HEK293T (cell line): Measurements from ENCODE around the gene SHISAL1.

Experiments used
- CTCF ChIA-PET: fragments of 350-600 bp; formaldehyde crosslinking; extraction: SDS; loops from one replicate; lab custom pipeline; 2021; ENCODE audit warnings: antibody characterized with exemption, inconsistent platforms; lab: Yijun Ruan, JAX
- POLR2A ChIA-PET: fragments of 350-600 bp; formaldehyde crosslinking; extraction: SDS; loops from one replicate; lab custom pipeline; 2020; ENCODE audit warnings: antibody characterized with exemption, inconsistent platforms; lab: Yijun Ruan, JAX
- DNase-seq: peaks from one replicate; pipeline ENCODE4 v3.0.0; 2012; ENCODE audit warnings: mixed read lengths; ENCODE audit errors: extremely low spot score
- ARNT ChIP-seq: fragments of 450-650 bp; IDR thresholded peaks from 2 replicates; pipeline ENCODE4 v1.6.1; 2017; ENCODE audit warnings: mild to moderate bottlenecking
- BHLHE40 ChIP-seq: fragments of 450-650 bp; IDR thresholded peaks from 2 replicates; pipeline ENCODE4 v1.6.1; 2016; ENCODE audit warnings: mild to moderate bottlenecking, moderate library complexity, borderline replicate concordance
- CTBP1 ChIP-seq: fragments of 450-650 bp; IDR thresholded peaks from 2 replicates; pipeline ENCODE4 v1.6.1; 2016; ENCODE audit warnings: borderline replicate concordance
- ELF4 ChIP-seq: fragments of 450-650 bp; IDR thresholded peaks from 2 replicates; pipeline ENCODE4 v1.6.1; 2017; ENCODE audit warnings: antibody characterized with exemption
- FOXA1 ChIP-seq: fragments of 450-650 bp; IDR thresholded peaks from 2 replicates; pipeline ENCODE4 v1.6.1; 2016; ENCODE audit warnings: mild to moderate bottlenecking
- FOXK2 ChIP-seq: fragments of 450-650 bp; IDR thresholded peaks from 2 replicates; pipeline ENCODE4 v1.6.1; 2016; ENCODE audit warnings: mild to moderate bottlenecking
- FOXM1 ChIP-seq: fragments of 450-650 bp; IDR thresholded peaks from 2 replicates; pipeline ENCODE4 v1.6.1; 2017; ENCODE audit warnings: mild to moderate bottlenecking, borderline replicate concordance
- HDGF ChIP-seq: fragments of 450-650 bp; IDR thresholded peaks from 2 replicates; pipeline ENCODE4 v1.6.1; 2017; ENCODE audit warnings: antibody characterized with exemption, borderline replicate concordance
- L3MBTL2 ChIP-seq: fragments of 450-650 bp; conservative IDR thresholded peaks from 2 replicates; pipeline ENCODE4 v1.6.1; 2016; ENCODE audit warnings: mild to moderate bottlenecking
- LEF1 ChIP-seq: fragments of 450-650 bp; IDR thresholded peaks from 2 replicates; pipeline ENCODE4 v1.6.1; 2017; ENCODE audit warnings: mild to moderate bottlenecking, borderline replicate concordance
- NFRKB ChIP-seq: fragments of 450-650 bp; IDR thresholded peaks from 2 replicates; pipeline ENCODE4 v1.6.1; 2016; ENCODE audit warnings: mild to moderate bottlenecking, moderate library complexity
- PKNOX1 ChIP-seq: fragments of 450-650 bp; IDR thresholded peaks from 2 replicates; pipeline ENCODE4 v1.6.1; 2016
- SP1 ChIP-seq: fragments of 450-650 bp; IDR thresholded peaks from 2 replicates; pipeline ENCODE4 v1.6.1; 2017
- SUZ12 ChIP-seq: fragments of 450-650 bp; IDR thresholded peaks from 2 replicates; pipeline ENCODE4 v1.6.1; 2016; ENCODE audit warnings: mild to moderate bottlenecking
- TARDBP ChIP-seq: fragments of 450-650 bp; IDR thresholded peaks from 2 replicates; pipeline ENCODE4 v1.6.1; 2016
- ZNF384 ChIP-seq: fragments of 450-650 bp; IDR thresholded peaks from 2 replicates; pipeline ENCODE4 v1.6.1; 2016

SHISAL1 gene

GRCh38 chr22:44337678-44338004, 24.9 kb upstream of the SHISAL1 start:
- POLR2A ChIA-PET, result interaction anchor here (1.0 kb wide), 1 partner anchor 10 kb away, joined by 3 read pairs; no protein-coding TSS in a partner anchor
- CTCF ChIA-PET, result no interaction called here
- no peak for DNase-seq
- no peak for TF ChIP-seq FOXA1
- no peak for TF ChIP-seq NFRKB

- DNase-seq, result no peak
- ChIA-PET POLR2A (interaction anchor here (1.0 kb wide), 1 partner anchor 11 kb away, joined by 3 read pairs; no protein-coding TSS in a partner anchor), CTCF (no interaction called here)
- TF ChIP-seq HDGF, result no peak
- TF ChIP-seq FOXM1, result no peak
- TF ChIP-seq BHLHE40, result no peak
- TF ChIP-seq SP1, result no peak
- TF ChIP-seq PKNOX1, result no peak
- no peak for TF ChIP-seq ELF4
- TF ChIP-seq LEF1, result no peak
- TF ChIP-seq FOXA1, result no peak
- TF ChIP-seq TARDBP, result no peak
- no peak for TF ChIP-seq FOXK2
- TF ChIP-seq ARNT, result no peak
- TF ChIP-seq CTBP1, result no peak
- no peak for TF ChIP-seq NFRKB
- TF ChIP-seq ZNF384, result no peak
- TF ChIP-seq L3MBTL2, result no peak
- no peak for TF ChIP-seq SUZ12
Observed at GRCh38 chr22:44336962-44337677, 24.4 kb upstream of the SHISAL1 start.

- no peak for TF ChIP-seq SP1
- no peak for TF ChIP-seq PKNOX1
- TF ChIP-seq NFRKB, result no peak
- TF ChIP-seq ARNT, result no peak
- TF ChIP-seq TARDBP, result 0 out of 2 replicates have a peak, but pooled peaks have one; percentile 25
- TF ChIP-seq FOXA1, result no peak
- ChIA-PET CTCF (no interaction called here), POLR2A (no interaction called here)
- DNase-seq, result no peak
Observed at GRCh38 chr22:44335903-44336803, 23.4 kb upstream of the SHISAL1 start.

GRCh38 chr22:44335066-44335839, 22.5 kb upstream of the SHISAL1 start:
- no peak for TF ChIP-seq FOXM1
- no peak for TF ChIP-seq PKNOX1
- no peak for TF ChIP-seq BHLHE40
- no peak for TF ChIP-seq HDGF
- no peak for TF ChIP-seq L3MBTL2
- TF ChIP-seq TARDBP, result no peak
- TF ChIP-seq SP1, result no peak
- TF ChIP-seq SUZ12, result no peak
- TF ChIP-seq FOXK2, result no peak
- TF ChIP-seq FOXA1, result no peak
- TF ChIP-seq ELF4, result no peak
- TF ChIP-seq ZNF384, result no peak
- DNase-seq, result no peak
- POLR2A ChIA-PET, result no interaction called here
- CTCF ChIA-PET, result no interaction called here

- DNase-seq, result no peak
- TF ChIP-seq HDGF (no peak), BHLHE40 (no peak), ZNF384 (no peak), PKNOX1 (no peak), CTBP1 (no peak), ARNT (no peak), LEF1 (no peak), SP1 (no peak), NFRKB (no peak), FOXK2 (no peak)
- ChIA-PET CTCF (no interaction called here), POLR2A (no interaction called here)
Observed at GRCh38 chr22:44333847-44334635, 21.3 kb upstream of the SHISAL1 start.
